GM13977 (cell line): ENCODE data around the gene FAM221B.

ENCODE experiments used
- DNase-seq: peaks from one replicate; pipeline ENCODE4 v3.0.0; 2012; ENCODE audit warnings: low spot score
- CTCF ChIP-seq: IDR thresholded peaks from 2 replicates; pipeline ENCODE4 v1.5.1; 2012; ENCODE audit warnings: mild to moderate bottlenecking, control low read depth; ENCODE audit not compliant: insufficient read depth; ENCODE audit errors: extremely low read depth, missing control alignments
- in situ Hi-C: fragments of 300-500 bp; cut with MboI; formaldehyde crosslinking; loops from one replicate; pipeline ENCODE4 v1.12.0; 2022; ENCODE audit warnings: low sequenced_read_pairs, low pct_unique_long_range_greater_than_20kb, mixed read lengths, inconsistent platforms; ENCODE audit not compliant: unreplicated experiment

The FAM221B gene

GRCh38 chr9:35808433-35808832 is 20.1 kb downstream of the FAM221B start:
- TF ChIP-seq CTCF: no peak
- in situ Hi-C loops: no loop called here
- no peak for DNase-seq

GRCh38 chr9:35806101-35806500 is 22.4 kb downstream of the FAM221B start:
- TF ChIP-seq CTCF: no peak
- DNase-seq: no peak
- in situ Hi-C loops: no loop called here

- TF ChIP-seq CTCF: no peak
- in situ Hi-C loops: no loop called here
- DNase-seq: no peak
Observed at GRCh38 chr9:35801328-35802128, 27.0 kb downstream of the FAM221B start.

GRCh38 chr9:35800530-35800929 is 28.0 kb downstream of the FAM221B start:
- no peak for TF ChIP-seq CTCF
- in situ Hi-C loops: no loop called here
- DNase-seq: no peak

- in situ Hi-C loops: no loop called here
- DNase-seq: no peak
- TF ChIP-seq CTCF: no peak
Observed at GRCh38 chr9:35798658-35799374, 29.7 kb downstream of the FAM221B start.

- in situ Hi-C loops: no loop called here
- DNase-seq: no peak
- TF ChIP-seq CTCF: no peak
Observed at GRCh38 chr9:35797311-35798109, 31.0 kb downstream of the FAM221B start.
